Measurements from ENCODE around the gene SLC2A13.
"Not testable (repeated sequence)": the region's sequence is repeated elsewhere in the genome, so short reads cannot be mapped to it uniquely, and the experiment has no call there.

SLC2A13 gene

DNA sequence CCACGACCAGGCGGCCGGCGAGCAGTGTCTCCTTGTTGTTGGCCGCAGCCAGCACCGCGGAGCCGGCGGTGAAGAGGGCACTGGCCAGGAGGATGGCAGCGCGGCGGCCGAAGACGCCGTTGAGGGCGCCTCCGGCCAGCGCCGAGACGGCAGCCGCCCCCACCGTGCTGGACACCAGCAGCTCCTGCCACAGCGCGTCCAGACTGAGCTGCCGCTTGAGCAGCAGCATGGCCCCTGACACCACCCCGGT lies 691 bp downstream of the SLC2A13 start:
- peak; percentile 11 for DNase-seq (ENCODE audit: low read depth)

- peak; percentile 5 for DNase-seq (ENCODE audit: low read depth)
Measured at GRCh38 chr12:40104461-40105264, 1.2 kb downstream of the SLC2A13 start.

GRCh38 chr12:40103043-40103442 lies 2.8 kb downstream of the SLC2A13 start:
- no peak for DNase-seq (ENCODE audit: low read depth)

DNA sequence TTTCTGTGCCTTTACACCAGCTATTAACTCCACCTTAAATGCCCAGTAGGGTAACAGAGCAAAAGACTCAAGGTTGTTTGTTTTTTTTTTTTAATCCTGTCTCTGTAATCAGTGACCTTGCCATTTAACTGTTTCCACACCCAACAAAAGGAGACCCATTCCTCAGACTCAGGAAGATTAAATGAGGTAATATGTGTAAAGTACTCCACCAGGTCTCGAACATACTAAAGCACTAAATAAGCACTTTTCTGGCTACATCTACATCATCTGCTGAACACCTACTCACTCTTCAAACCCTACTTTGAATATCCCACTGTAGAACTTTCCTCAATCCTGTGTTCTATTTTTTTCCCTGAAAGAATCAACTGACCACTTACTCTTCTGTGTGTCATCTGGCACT lies 4.1 kb downstream of the SLC2A13 start:
- no peak for DNase-seq (ENCODE audit: low read depth)

- peak; percentile 16 for DNase-seq (ENCODE audit: low read depth)
Measured at GRCh38 chr12:40099423-40099853, 6.4 kb downstream of the SLC2A13 start.

DNA sequence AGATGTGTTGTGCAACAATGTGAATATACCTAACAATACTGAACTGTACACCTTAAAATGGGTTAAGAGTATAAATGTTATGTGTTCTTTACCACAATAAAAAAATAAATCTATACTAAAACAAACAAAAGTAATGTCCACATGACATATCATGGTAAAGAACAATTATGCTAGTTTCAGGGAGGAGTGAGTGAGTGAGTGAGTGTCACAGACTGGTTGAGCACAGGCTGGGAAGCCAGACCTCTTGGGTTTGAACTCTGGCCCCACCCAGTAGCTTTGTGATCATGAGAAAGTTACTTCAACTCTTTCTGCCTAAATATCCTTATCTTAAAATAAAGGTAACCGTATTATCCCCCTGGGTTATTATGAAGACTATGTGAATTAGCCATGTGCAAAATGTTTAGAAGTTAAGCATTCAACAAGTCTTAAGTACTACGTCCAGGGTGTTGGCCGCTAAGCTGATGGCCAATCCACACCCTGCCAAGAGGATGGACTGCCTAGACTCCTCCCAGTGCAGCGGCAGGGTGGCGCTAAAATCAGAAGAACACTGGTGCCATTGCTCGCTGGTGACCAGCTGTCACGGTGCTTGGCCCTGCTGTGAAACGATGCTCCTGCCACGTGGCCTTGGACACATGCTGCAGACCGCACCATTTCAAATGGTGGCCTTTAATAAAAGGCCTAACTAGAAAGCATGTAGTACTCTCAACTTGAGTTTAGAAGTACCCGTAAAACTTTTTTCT lies 7.3 kb downstream of the SLC2A13 start:
- no peak for DNase-seq (ENCODE audit: low read depth)

DNA sequence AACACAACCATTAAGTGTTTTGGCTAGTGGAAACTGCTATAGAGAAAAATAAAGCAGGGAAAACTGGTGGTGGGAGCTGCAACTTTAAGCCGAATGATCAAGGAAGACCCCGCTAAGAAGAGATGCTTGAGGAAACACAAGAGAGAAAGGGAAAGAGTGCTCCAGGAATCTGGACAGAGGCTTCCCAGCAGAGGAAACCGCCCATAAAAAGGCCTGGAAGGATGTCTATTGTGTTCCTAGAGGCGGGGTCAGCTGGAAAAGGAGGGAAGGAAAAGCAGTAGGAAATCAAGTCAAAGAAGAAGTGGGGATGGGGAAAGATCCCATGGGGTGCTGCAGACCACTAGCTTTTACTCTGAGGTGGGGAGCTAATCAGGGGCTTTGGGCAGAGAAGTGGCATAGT lies 12.4 kb downstream of the SLC2A13 start:
- DNase-seq (ENCODE audit: low read depth) = no peak

- DNase-seq (ENCODE audit: low read depth) = no peak
Measured at GRCh38 chr12:40086471-40086870, 19.4 kb downstream of the SLC2A13 start.

DNA sequence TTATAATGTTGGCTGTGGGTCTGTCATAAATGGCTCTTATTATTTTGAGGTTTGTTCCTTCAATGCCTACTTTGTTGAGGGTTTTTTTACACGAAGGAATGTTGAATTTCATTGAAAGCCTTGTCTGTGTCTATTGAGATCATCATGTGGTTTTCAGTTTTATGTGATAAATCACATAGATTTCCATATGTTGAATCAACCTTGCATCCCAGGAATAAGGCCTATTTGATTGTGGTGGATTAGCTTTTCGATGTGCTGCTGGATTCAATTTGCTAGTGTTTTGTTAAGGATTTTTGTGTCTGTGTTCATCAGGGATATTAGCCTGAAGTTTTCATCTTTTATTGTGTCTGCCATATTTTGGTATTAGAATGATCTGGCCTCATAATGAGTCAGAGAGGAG lies 27.6 kb downstream of the SLC2A13 start:
- no peak for DNase-seq (ENCODE audit: low read depth)

GRCh38 chr12:40075458-40075857 lies 30.4 kb downstream of the SLC2A13 start:
- DNase-seq (ENCODE audit: low read depth) = no peak

- no peak for DNase-seq (ENCODE audit: low read depth)
Measured at GRCh38 chr12:40068416-40068815, 37.5 kb downstream of the SLC2A13 start.

GRCh38 chr12:40065636-40066035 lies 40.2 kb downstream of the SLC2A13 start:
- peak; percentile 20 for DNase-seq (ENCODE audit: low read depth)

DNA sequence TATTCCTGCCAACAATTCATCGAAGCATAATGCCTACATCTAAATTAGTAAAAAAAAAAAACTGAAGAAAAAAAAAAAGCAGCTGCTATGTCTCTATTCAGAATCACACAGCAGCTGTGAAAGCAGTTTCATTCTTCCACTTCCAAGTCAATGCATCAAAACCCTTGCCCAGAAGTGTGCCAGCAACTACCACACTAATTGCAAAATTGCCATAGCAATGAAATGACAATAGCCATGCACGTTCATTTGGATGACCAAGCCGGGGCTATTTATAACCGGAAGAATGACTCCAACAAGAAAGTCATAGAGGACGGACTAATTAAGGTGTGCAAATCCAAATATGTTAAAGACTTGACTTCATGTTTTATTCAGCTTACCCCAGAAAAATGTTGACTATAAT lies 42.5 kb downstream of the SLC2A13 start:
- no peak for DNase-seq (ENCODE audit: low read depth)

- peak; percentile 35 for DNase-seq (ENCODE audit: low read depth)
Measured at GRCh38 chr12:40058721-40059190, 47.1 kb downstream of the SLC2A13 start.

GRCh38 chr12:40056373-40056772 lies 49.5 kb downstream of the SLC2A13 start:
- no peak for DNase-seq (ENCODE audit: low read depth)

- DNase-seq (ENCODE audit: low read depth) = no peak
Measured at GRCh38 chr12:40055776-40056175, 50.1 kb downstream of the SLC2A13 start.

- DNase-seq (ENCODE audit: low read depth) = no peak
Measured at GRCh38 chr12:40055228-40055579, 50.7 kb downstream of the SLC2A13 start.

GRCh38 chr12:40054555-40055227 lies 51.2 kb downstream of the SLC2A13 start:
- peak; percentile 90 for DNase-seq (ENCODE audit: low read depth)

DNA sequence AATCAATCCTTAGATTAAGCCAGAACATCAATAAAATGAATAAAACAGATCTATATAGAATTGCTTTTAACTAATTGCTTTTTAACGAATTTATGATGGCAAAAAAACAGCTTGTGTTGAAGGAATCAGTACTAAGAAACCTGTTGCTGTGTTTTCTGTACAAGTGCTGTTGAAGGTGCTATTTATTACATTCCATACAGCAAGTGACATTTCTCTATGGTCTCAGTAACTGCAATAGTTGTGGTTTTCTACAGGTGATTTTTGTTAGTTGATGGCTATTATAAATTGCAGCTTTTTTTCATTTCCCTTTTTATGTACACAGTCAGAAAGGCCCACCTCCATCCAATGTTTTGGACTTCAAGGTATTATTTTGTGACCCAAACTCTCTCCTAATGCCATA lies 56.6 kb downstream of the SLC2A13 start:
- DNase-seq (ENCODE audit: low read depth) = no peak

- not testable (repeated sequence) for DNase-seq (ENCODE audit: low read depth)
Measured at GRCh38 chr12:40047002-40047401, 58.9 kb downstream of the SLC2A13 start.

- no peak for DNase-seq (ENCODE audit: low read depth)
Measured at GRCh38 chr12:40045656-40046055, 60.2 kb downstream of the SLC2A13 start.

DNA sequence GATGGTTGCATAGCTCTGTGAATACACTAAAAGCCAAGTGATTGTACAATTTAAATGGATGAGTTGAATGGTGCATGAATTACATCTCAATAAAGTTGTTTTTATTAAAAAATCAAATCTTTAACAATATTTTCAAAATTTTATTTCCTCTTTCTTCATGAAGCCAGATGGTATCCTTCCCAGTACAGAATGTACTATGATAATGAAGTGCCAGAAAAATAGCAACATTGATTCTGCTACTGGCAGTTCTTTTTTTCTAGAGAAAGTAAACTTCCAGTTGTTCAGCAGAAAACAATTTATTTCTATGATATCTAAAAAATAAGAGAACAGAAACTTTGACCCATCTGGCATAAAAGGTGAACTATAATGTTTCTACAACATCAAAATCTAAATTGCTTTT lies 61.5 kb downstream of the SLC2A13 start:
- DNase-seq (ENCODE audit: low read depth) = no peak

DNA sequence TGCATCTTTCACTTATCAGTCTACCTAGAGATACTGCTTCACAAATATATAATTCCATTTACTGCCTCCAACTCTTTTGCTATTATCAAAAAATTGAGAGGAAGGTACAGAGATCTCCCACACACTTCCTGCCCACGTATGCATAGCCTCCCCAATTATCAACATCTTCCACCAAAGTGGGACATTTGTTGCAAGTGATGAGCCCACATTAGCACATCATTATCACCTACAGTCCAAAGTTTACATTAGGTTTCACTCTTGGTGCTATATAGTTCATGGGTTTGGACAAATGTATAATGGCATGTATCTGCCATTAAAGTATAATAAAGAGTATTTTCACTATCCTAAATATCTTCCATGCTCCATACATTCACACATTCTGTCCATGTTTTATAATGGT lies 66.3 kb downstream of the SLC2A13 start:
- no peak for DNase-seq (ENCODE audit: low read depth)

All from amniotic epithelial cell (primary cell).